ENCODE data around the gene NRXN2.
A peak's percentile ranks its signal among the peaks of the same experiment; 100 is the strongest.
"Not testable (repeated sequence)": the region's sequence is repeated elsewhere in the genome, so short reads cannot be mapped to it uniquely, and the experiment has no call there.

The NRXN2 gene

GRCh38 chr11:64720640-64721358 is 2.2 kb downstream of the NRXN2 start:
- DNase-seq, result no peak

GRCh38 chr11:64720167-64720566 is 2.8 kb downstream of the NRXN2 start:
- DNase-seq, result no peak

DNA sequence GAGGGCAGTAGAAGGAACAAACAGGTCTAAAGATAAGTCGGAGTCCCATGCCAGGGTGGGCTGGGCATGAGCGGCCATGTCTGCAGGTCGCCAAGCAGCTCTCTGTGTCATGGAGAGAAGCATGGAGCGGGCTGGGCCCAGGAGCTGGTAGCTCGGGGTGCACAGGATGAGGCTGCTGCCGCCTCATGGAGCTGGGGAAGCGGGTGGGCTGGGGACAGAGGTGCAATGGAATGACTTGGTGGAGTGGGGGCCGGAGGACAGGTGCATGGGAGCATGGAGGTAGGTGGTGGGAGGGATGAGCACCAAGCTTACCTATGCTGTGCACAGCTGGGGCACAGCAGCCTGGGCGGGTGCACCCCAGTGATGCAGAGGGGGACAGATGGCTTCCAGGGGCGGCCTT is 3.6 kb downstream of the NRXN2 start:
- DNase-seq, result no peak

- no peak for DNase-seq
Observed at GRCh38 chr11:64718780-64719124, 4.2 kb downstream of the NRXN2 start.

GRCh38 chr11:64718084-64718779 is 4.8 kb downstream of the NRXN2 start:
- no peak for DNase-seq

GRCh38 chr11:64717268-64717578 is 5.8 kb downstream of the NRXN2 start:
- no peak for DNase-seq

DNA sequence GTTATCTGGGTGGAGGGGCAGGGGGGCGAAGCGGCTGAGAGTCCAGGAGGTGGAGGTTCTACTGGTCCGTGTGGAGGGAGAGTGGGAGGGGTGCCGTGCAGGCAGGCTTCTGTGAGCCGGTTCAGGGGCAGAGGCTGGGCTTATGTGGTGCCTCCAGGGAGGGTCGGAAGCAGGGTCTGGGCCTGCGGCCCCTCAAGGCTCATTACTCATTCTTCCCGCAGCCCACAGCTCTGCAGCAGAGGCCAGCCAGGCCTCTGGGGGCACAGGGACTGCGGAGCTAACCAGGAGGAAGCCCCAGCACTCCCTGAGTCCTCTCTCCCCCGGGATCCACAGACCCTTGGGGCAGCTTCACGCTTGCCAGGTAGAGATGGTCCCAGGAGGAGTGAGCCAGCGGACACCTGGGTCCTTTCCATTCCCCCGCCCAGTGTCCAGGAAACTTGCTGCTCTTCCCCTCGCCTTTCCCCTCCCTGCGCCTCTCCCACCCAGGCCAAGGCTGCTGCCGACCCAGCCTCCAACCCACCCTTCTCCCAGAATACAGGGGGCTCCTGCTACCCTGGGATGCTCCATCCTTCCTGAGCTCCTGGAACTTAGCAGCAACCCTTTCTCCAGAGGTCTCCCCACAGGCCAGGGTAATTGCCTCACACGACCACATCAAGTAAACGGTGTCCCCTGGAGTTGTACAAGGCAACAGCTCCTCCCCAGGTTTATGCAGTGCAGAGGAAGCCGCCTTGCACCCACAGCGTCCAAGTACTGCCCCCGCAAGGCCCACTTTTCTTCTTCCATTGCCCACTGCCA is 6.3 kb downstream of the NRXN2 start:
- no peak for DNase-seq

DNA sequence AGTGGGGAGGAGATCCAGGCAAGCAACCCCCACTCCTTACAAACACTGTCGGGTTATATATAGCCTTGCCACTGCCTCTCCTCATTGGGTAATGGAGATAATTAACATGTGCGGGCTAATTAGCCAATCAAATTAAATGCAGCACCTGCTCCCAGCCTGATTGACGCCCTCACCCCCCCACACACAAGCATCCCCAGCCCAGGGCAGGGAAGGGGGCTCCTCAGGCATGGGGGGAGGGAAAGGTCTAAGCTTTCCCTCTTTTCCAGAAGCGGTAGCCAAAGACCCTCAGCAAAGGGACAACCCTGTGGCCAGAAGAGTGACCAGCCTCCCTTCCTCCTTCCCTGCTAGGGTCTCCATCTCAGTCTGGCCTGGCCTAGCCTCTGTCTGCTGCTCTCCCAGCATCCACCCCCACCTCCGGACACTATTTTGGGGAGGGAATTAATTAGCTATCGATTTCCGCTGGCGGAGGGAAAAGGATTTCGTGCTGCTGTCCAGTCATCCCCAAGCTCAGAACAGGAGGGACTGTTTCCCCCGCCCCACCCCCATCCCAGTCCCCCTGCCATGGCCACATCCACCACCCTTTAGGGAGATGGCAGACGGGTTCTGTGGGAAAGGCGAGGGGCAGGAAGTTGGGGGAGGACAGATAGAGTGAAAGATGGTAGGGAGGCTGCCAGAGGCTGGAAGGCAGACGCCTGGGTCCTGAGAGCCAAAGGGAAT is 7.1 kb downstream of the NRXN2 start:
- DNase-seq, result no peak

- no peak for DNase-seq
Observed at GRCh38 chr11:64715110-64715509, 7.9 kb downstream of the NRXN2 start.

DNA sequence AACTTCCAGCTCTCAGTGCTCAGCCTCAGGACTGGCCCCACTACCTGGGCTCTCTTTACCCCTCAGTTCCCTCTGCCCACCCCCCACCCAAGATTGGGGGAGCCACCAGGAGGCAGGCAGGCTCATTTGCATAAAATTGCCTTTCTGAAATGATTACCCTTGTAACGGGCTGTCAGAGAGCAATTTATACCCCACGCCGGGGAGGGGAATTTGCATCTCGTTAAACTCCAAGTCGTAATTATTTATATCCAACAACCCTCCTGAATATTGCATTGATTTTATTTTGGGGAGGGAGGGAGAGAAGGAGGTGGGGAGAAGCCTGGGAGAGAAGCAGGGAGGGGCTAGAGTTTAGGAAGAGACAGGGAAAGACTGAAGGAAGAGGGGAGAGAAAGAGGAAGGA is 8.3 kb downstream of the NRXN2 start:
- no peak for DNase-seq

- no peak for DNase-seq
Observed at GRCh38 chr11:64713781-64714363, 9.1 kb downstream of the NRXN2 start.

DNA sequence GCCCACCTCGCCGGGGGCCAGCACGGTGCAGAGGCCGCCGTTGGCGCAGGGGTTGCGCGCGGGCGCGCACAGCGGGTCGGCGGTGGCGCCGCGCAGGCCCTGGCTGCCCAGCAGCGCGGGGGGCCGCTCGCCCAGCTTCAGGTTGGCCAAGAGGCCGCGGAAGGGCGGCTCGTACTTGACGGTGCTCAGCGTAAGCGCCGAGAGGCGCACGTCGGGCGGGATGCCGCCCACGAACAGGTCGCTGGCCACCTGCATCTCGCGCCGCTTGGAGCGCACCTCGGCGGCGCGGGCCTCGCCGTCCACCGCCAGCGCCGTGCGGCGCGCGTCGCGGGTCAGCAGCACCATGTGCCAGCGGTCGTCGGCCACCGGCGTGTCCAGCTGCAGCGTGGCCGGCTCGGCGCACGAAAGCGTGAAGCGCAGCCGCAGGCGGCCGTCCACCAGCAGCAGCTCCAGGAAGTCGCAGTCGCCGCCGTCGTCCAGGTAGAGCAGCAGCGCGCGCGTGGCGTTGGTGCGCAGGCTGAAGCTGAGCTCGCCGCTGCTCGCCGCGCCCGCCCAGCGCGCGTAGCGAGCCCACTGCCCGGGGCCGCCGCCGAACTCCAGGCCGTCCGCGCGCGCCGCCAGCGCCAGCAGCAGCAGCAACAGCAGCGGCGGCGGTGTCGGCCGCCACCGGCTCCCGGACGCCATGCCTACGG is 9.8 kb downstream of the NRXN2 start:
- DNase-seq, result peak; percentile 37

DNA sequence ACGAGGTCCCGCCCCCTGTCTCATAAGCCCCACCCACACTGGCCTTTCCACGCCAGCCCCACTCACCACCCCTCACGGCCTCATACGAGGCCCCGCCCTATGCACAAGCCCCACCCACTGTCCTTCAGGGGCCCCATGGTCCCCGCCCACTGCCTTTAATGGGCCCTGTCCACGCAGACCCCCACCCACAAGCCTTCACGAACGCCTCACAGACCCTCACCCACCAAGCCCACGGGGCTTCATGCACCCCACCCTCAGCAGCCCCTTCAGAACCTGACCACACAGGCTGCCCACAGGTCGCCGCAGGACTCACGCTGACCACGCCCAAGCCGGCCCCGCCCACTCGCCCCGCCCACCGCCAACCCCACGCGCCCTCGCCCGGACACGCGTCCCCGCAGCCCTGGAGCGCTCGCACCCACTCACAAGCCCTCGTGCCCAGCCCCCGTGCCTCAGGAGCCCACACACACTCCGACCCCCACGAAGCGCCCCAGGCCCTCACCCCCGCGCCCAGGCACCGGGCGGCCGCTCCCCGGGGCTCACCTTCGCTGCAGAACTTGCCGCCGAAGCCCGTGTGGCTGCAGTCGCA is 10.5 kb downstream of the NRXN2 start:
- no peak for DNase-seq

DNA sequence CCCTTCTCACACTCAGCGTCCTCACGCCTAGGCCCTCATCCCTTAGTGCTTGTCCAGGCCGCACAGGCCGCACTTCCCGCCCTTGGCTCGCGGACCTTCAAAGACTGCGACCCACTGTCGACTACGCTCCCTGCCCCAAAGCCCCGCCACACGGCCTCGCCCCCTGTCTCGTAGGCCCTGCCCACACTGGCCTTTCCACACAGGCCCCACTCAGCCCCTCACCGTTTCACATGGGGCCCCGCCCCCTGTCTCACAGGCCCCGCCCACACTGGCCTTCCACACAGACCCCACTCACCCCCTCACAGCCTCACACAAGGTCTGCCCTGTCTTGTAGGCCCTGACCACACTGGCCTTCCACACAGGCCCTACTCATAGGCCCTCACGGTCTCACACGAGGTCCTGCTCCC is 11.0 kb downstream of the NRXN2 start:
- no peak for DNase-seq

DNA sequence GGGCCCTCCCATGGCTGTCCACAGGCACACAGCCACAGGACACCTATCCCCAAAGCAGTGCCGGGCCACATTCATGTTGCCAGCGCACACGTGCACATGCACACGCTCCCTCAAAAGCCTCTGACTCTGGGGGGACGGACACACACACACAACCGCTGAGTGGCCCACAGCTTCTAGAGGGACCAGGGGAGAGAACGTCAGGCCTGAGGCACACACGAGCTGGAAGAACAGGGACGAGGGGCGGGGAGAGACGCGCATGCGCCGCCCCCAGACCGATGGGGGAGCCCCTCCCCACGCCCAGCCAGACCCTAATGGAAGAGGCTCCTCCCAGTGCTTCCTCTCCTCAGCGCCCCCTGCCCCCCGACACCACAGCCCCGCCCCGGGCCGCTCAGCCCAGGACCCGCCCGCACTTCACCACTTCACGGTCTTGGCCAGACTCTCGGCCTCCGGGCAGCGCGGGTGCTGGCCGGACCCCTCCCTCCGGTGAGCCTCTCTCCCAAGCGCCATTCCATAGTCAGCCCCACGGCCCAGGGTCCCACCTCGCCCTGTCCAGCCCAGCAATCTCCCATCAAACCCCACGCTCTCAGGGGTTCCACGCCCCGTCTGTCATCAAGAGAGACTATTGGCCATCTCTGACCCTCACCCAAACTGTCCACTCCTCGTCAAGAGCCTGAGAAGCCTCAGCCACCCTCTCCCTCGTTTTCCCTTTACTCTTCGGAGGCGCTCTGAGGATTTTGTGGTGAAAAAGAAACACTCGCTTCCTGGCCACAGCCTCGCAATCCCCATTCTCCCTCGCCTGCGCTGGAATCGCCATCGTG is 11.7 kb downstream of the NRXN2 start:
- DNase-seq, result no peak

DNA sequence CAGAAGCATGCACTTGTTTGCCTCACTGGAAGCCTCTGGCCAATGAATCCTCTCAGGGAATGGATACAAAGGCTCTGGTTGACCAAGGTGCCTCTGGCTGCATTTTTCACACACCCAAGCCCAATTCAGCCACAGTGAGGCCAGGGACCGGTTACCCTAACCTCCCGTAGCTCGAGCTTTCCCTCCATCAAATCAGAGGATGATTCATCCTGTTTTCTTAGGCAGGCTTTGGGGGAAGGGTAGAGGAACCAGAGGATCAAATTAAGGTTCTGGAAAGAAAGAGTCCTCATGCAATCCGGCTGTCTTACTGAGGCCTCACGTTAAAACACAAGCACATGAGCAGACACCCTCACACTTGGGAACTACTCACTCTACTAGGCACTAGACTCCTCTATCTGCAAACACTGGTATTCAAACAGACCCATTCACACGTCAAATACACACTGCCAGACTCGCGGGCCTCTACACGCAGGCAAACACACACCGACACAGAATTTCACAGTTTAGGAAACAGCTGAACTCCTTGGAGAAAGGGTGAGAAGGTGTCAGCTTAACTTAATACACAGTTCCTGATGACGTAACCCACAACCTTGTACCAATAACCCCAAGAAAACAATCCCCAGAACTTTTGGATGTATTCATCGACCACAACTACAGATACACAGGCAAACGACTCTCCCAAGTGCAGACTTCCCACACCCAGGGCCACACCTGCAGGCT is 12.4 kb downstream of the NRXN2 start:
- peak; percentile 60 for DNase-seq

- DNase-seq, result no peak
Observed at GRCh38 chr11:64705501-64705900, 17.5 kb downstream of the NRXN2 start.

DNA sequence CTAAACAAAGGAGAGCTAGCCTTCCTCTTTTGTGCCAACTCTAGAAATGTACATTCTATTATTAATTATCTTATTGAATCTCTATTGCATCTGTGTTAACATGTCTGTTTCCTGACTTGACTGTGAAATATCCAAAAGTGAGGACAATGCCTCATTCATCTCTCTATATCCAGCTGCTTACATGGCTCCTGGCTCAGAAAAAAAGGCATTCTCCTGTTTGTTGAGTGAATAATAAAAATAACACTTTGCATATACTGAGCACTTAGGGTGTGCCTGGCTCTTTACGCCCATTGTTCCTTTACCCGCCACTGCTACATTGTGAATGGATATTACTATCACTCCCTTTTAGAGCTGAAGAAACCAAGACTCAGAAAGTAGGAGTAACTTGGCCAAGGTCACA is 19.9 kb downstream of the NRXN2 start:
- no peak for DNase-seq

- not testable (repeated sequence) for DNase-seq
Observed at GRCh38 chr11:64701956-64702355, 21.0 kb downstream of the NRXN2 start.

- no peak for DNase-seq
Observed at GRCh38 chr11:64698427-64698826, 24.6 kb downstream of the NRXN2 start.

All from fibroblast of skin of scalp (primary cell).